ENCODE measurements around the gene TMPRSS11B.
"Not testable (repeated sequence)": the region's sequence is repeated elsewhere in the genome, so short reads cannot be mapped to it uniquely, and the experiment has no call there.

The TMPRSS11B gene

GRCh38 chr4:68245594-68245993, at the start of gene TMPRSS11B:
TSS of gene TMPRSS11B (minus strand) at chr4:68245694. CDS start at chr4:68245558, 136 bp downstream.
- DNase-seq (ENCODE audit: low spot score): no peak

- no peak for DNase-seq (ENCODE audit: low spot score)
Measured at GRCh38 chr4:68291256-68291655, 45.8 kb upstream of the TMPRSS11B start.

- no peak for DNase-seq (ENCODE audit: low spot score)
Measured at GRCh38 chr4:68288393-68288740, 42.9 kb upstream of the TMPRSS11B start.

GRCh38 chr4:68287704-68288392, 42.4 kb upstream of the TMPRSS11B start:
- no peak for DNase-seq (ENCODE audit: low spot score)

- no peak for DNase-seq (ENCODE audit: low spot score)
Measured at GRCh38 chr4:68283714-68284113, 38.2 kb upstream of the TMPRSS11B start.

GRCh38 chr4:68283095-68283494, 37.6 kb upstream of the TMPRSS11B start:
- DNase-seq (ENCODE audit: low spot score): no peak

GRCh38 chr4:68281796-68282740, 36.6 kb upstream of the TMPRSS11B start:
- DNase-seq (ENCODE audit: low spot score): not testable (repeated sequence)

- no peak for DNase-seq (ENCODE audit: low spot score)
Measured at GRCh38 chr4:68278029-68278428, 32.5 kb upstream of the TMPRSS11B start.

- DNase-seq (ENCODE audit: low spot score): no peak
Measured at GRCh38 chr4:68277627-68278026, 32.1 kb upstream of the TMPRSS11B start.

GRCh38 chr4:68272860-68273259, 27.4 kb upstream of the TMPRSS11B start:
- DNase-seq (ENCODE audit: low spot score): no peak

GRCh38 chr4:68272380-68272779, 26.9 kb upstream of the TMPRSS11B start:
- no peak for DNase-seq (ENCODE audit: low spot score)

- DNase-seq (ENCODE audit: low spot score): peak; percentile 65
Measured at GRCh38 chr4:68271851-68272357, 26.4 kb upstream of the TMPRSS11B start.

GRCh38 chr4:68267433-68267944, 22.0 kb upstream of the TMPRSS11B start:
- no peak for DNase-seq (ENCODE audit: low spot score)

- DNase-seq (ENCODE audit: low spot score): no peak
Measured at GRCh38 chr4:68264875-68265565, 19.5 kb upstream of the TMPRSS11B start.

GRCh38 chr4:68259191-68259590, 13.7 kb upstream of the TMPRSS11B start:
- no peak for DNase-seq (ENCODE audit: low spot score)

GRCh38 chr4:68257719-68258118, 12.2 kb upstream of the TMPRSS11B start:
- DNase-seq (ENCODE audit: low spot score): no peak

GRCh38 chr4:68256284-68256683, 10.8 kb upstream of the TMPRSS11B start:
- no peak for DNase-seq (ENCODE audit: low spot score)

GRCh38 chr4:68250151-68250930, 4.8 kb upstream of the TMPRSS11B start:
- DNase-seq (ENCODE audit: low spot score): no peak

- DNase-seq (ENCODE audit: low spot score): no peak
Measured at GRCh38 chr4:68249434-68249833, 3.9 kb upstream of the TMPRSS11B start.

- DNase-seq (ENCODE audit: low spot score): no peak
Measured at GRCh38 chr4:68240620-68241019, 4.9 kb downstream of the TMPRSS11B start.

GRCh38 chr4:68228568-68228967, 16.9 kb downstream of the TMPRSS11B start:
- no peak for DNase-seq (ENCODE audit: low spot score)
